ENCODE data around the gene FARP1.

GRCh38 chr13:98372876-98373275 lies 230.0 kb downstream of the FARP1 start:
- TF ChIP-seq CTCF (IDR thresholded peaks at IDR 0.05) (no peak), PBX3 (IDR thresholded peaks at IDR 0.05) (no peak), POLR2A (IDR thresholded peaks at IDR 0.05; ENCODE audit: low read length) (no peak), GATA3 (IDR thresholded peaks at IDR 0.05; ENCODE audit: borderline replicate concordance) (no peak)

Measured in A549 (cell line).